Skin of body (tissue), 2 donors: ENCODE measurements around the gene ZNF778. TPM values are rescaled to one million over a fixed set of nuclear protein-coding genes. Genes with fewer than 3 reads are reported as not detected.
"Not testable (repeated sequence)": the region's sequence is repeated elsewhere in the genome, so short reads cannot be mapped to it uniquely, and the experiment has no call there.

Experiments used
- DNase-seq: peaks from one replicate; lab custom pipeline; 2025; lab: John Stamatoyannopoulos, UW
- total RNA-seq: library from RNA; depleted of rRNA; stranded (reverse); fragments of >200 nt; gene quantifications from one replicate; pipeline ENCODE4 v1.2.3, GENCODE V29; 2014

The ZNF778 gene
- total RNA-seq, 1 donor from 2014 or later = 4.7 TPM

DNA sequence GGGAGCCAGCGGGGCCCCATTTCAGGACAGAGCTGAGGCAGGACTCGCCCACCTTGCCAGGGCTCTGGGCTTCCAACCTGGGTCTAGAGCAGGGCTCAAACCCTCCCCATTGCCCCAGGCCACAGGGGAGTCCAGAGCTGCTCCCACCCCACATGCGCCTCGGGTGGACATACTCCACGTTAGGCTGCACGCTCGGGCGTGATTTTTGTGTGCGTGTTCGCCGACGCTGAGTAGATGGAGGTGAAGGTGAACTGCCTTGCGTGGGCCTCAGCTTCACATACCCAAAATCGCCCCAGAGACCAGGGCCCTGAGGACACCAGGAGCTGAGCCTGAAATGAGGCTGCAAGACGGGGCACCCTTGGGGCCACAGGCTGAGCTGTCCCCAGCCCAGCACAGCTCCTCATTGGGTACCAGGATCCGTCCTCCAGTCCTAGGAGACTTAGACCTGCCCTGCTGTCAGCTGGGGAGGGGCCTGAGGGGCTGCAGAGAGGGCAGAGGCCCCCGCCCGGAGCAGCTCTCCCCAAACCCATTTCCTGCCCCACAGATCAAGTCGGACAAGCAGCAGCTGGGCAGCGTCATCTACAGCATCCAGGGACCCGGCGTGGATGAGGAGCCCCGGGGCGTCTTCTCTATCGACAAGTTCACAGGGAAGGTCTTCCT, 37.7 kb upstream of the ZNF778 start:
- DNase-seq = no peak

DNA sequence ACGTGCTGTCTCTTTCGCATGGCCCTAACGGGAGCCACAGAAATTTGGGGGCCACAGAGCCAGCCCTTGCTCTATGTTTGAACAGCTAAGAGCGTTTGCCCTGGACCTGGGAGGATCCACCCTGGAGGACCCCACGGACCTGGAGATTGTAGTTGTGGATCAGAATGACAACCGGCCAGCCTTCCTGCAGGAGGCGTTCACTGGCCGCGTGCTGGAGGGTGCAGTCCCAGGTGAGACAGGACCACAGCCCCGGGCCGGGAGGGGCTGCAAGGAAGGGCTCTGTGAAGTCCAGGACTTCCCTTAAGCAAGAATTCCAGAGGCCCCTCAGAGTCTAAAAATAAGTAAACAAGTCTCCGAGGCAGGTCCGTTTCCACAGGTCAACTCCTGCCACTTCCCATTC, 34.0 kb upstream of the ZNF778 start:
- no peak for DNase-seq

DNA sequence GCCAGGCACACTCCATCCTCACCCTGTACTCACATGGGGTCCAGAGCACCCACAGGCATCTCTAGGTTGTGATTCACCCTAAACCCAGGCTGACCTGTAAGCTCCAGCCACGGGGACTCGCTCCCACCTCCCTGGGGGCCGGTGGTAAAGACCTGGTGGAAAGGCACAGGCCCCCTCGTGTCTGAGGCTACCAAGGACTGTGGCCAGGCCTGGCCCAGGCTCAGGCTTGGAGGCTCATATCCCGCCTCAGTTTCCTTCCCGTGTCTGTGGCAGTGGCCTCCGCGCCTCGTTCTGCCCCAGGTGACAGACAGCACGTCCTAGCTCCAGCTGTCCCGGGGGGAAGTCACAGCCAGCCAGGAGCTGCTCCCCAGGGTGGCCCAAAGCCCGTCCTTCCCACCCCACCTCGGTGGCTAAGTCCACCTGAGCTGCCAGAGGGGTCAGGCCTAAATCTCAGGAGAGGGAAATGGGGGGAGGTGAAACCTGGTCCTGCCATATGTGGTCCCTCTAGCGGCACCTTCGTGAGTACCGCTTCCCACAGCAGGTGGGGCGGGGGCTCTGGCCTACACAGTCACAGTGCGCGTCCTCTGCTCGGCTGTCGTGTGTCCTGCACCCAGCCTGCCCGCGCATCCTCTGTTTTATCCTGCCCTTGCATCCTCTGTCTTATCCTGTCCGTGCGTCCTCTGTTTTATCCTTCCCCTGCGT, 33.4 kb upstream of the ZNF778 start:
- DNase-seq = no peak

DNA sequence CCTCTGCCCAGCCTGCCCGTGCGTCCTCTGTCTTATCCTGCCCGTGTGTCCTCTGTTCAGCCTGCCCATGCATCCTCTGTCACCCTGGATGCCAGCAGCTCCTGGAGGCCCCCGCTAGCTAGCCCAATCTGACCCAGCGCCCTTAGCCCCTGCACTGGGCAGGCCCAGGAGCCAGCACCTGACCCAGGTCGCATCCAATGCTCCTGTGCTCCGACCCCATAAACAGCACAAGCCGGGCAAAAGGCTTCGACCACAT, 32.9 kb upstream of the ZNF778 start:
- no peak for DNase-seq

DNA sequence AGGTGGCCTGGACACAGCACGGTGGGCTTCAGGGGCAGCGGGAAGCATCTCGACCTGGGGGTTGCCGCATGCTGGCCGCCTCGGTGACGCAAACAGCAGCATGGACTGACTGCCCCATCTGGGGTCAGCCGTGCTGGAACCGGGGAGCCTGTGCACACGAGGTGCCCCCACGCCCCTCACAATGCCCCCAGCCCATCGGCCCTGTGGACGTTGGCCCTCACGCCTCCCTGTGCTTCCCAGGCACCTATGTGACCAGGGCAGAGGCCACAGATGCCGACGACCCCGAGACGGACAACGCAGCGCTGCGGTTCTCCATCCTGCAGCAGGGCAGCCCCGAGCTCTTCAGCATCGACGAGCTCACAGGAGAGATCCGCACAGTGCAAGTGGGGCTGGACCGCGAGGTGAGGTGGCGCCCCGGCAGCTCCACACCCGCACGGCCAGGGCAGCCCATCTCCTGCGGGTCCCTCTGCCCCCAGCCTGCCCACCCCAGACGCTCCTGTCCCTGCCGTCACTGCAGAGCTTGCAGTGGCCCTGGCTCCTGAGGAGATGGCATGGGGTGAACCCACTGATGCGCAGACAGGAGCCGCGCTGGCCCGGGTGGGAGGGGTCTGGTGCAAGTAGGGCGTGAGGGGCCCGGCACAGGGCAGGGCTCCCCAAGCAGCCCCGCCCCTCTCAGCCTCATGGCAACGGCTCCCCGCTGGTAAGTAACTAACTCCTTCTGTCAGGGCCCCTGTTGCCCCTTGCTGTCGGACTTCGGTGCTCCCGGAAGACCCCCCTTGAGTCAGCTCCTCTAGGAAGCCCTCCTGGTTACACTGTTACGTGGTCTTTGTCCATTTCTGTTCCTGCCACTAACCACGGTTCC, 32.3 kb upstream of the ZNF778 start:
- no peak for DNase-seq

DNA sequence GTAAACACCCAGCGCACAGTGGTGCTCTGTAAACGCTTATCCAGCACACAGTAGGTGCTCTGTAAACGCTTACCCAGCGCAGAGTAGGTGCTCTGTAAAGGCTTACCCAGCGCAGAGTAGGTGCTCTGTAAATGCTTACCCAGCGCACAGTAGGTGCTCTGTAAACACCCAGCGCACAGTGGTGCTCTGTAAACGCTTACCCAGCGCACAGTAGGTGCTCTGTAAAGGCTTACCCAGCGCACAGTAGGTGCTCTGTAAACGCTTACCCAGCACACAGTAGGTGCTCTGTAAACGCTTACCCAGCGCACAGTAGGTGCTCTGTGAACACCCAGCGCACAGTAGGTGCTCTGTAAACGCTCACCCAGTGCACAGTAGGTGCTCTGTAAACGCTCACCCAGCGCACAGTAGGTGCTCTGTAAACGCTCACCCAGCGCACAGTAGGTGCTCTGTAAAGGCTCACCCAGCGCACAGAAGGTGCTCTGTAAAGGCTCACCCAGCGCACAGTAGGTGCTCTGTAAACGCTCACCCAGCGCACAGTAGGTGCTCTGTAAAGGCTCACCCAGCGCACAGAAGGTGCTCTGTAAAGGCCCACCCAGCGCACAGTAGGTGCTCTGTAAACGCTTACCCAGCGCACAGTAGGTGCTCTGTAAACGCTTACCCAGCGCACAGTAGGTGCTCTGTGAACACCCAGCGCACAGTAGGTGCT, 31.5 kb upstream of the ZNF778 start:
- not testable (repeated sequence) for DNase-seq

DNA sequence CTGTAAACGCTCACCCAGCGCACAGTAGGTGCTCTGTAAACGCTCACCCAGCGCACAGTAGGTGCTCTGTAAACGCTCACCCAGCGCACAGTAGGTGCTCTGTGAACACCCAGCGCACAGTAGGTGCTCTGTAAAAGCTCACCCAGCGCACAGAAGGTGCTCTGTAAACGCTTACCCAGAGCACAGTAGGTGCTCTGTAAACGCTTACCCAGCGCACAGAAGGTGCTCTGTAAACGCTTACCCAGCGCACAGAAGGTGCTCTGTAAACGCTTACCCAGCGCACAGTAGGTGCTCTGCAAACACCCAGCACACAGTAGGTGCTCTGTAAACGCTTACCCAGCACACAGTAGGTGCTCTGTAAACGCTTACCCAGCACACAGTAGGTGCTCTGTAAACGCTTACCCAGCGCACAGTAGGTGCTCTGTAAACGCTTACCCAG, 30.9 kb upstream of the ZNF778 start:
- not testable (repeated sequence) for DNase-seq

DNA sequence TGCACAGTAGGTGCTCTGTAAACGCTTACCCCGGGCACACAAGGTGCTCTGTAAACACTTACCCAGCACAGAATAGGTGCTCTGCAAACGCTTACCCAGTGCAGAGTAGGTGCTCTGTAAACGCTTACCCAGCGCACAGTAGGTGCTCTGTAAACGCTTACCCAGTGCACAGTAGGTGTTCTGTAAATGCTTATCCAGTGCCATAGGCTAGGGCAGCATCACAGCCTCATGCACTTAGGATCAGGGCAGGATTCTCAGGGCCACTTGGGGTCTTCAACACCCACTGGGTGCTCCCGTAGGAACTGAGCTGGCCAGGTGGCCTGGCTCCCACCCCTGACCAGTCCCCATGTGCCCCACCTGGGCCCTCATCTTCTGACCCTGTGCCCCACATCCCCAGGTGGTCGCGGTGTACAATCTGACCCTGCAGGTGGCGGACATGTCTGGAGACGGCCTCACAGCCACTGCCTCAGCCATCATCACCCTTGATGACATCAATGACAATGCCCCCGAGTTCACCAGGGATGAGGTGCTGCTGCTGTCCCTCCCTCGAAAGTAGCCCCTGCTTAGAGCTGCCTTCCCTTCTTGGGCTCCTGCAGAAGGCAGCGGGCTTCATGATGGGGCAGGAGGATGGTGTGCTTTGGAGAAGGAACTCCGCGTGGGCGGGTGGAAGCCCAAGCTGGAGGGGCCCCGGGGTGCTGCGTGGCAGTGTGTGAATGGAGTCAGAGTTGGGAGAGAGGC, 30.3 kb upstream of the ZNF778 start:
- no peak for DNase-seq

DNA sequence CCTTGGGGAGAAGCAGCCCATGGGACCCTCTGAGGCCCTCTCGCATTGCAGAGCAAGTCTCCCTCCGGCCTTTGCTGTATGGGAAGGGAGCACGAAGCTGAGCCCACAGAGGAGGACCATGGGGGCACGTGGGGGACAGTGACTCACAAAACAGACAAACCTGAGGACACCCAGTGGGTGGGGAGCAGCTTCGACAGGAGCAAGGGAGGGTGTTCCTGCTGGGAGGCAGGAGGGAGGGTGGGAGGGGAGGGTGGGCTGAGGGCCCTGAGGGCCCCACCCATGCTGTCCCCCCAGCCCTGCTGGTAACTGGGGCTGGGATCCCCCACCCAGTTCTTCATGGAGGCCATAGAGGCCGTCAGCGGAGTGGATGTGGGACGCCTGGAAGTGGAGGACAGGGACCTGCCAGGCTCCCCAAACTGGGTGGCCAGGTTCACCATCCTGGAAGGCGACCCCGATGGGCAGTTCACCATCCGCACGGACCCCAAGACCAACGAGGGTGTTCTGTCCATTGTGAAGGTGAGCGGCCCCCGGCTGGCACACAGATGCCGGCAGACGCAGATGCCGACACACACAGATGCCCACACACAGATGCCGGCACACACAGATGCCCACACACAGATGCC, 29.6 kb upstream of the ZNF778 start:
- no peak for DNase-seq

DNA sequence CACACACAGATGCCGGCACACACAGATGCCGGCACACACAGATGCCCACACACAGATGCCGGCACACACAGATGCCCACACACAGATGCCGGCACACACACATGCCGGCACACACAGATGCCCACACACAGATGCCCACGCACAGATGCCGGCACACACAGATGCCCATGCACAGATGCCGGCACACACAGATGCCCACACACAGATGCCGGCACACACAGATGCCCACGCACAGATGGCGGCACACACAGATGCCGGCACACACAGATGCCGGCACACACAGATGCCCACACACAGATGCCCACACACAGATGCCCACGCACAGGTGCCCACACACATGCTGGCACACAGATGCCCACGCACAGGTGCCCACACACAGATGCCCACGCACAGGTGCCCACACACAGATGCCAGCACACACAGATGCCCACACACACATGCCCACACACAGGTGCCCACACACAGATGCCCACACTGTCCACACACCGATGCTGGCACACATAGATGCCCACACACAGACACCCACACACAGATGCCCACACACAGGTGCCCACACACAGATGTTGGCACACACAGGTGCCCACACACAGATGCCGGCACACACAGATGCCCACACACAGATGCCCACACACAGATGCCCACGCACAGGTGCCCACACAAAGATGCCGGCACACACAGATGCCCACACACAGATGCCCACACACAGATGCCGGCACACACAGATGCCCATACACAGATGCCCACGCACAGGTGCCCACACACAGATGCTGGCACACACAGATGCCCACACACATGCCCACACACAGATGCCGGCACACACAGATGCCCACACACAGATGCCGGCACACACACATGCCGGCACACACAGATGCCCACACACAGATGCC, 28.8 kb upstream of the ZNF778 start:
- DNase-seq = not testable (repeated sequence)

DNA sequence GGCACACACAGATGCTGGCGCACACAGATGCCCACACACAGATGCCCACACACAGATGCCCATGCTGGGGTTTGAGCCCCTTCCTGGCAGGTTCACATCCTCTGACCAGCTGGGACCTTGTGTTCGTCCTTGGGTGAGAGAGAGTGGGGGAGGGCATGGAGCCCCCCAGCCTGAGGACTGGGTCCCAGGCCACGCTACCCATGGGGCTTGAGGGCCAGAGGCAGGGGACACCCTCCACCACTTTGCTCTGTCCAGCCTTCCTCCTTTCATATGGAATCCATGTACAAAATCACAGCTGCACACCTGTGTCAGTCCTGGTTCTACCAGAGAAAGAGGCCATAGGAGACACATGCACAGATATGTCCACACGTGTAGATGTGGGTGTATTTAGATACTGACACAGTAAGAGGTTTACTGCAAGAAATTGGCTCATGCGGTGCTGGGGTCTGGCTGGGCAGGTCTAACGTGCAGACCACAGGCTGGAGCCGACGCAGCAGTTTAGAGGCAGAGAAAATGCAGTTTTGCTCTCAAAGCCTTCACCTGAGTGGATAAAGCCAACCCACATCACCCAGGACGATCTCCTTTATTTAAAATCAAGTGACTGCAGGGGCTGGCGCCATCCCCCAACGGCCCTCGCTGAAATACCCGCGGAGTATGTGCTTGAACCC, 28.0 kb upstream of the ZNF778 start:
- DNase-seq = no peak

DNA sequence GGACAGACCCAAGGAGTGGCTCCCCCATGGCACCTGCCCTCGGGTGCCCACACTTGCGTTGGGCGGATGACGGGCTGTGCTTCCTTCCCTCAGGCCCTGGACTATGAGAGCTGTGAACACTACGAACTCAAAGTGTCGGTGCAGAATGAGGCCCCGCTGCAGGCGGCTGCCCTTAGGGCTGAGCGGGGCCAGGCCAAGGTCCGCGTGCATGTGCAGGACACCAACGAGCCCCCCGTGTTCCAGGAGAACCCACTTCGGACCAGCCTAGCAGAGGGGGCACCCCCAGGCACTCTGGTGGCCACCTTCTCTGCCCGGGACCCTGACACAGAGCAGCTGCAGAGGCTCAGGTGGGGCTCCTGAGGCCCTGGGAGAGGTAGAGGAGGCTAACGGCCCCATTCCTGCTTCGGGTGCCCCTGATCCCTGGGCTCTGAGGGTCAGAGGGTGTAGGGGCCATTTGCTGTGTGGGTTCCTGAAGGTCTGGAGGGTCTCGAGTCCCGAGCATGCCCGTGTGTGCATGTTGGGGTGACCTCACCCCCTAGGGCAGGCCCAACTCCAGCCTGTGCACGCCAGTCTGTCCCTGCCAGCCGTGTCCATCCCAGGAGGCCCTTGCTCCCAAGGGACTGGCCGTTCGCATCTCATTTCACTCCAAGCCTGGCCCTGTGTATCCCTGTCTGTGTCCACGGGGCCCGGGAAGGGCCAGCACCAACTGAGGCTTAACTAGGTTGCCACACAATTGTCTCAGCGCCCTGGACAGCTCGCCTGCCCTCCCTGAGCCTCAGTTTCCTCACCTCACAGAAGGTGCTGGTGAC, 27.1 kb upstream of the ZNF778 start:
- no peak for DNase-seq

DNA sequence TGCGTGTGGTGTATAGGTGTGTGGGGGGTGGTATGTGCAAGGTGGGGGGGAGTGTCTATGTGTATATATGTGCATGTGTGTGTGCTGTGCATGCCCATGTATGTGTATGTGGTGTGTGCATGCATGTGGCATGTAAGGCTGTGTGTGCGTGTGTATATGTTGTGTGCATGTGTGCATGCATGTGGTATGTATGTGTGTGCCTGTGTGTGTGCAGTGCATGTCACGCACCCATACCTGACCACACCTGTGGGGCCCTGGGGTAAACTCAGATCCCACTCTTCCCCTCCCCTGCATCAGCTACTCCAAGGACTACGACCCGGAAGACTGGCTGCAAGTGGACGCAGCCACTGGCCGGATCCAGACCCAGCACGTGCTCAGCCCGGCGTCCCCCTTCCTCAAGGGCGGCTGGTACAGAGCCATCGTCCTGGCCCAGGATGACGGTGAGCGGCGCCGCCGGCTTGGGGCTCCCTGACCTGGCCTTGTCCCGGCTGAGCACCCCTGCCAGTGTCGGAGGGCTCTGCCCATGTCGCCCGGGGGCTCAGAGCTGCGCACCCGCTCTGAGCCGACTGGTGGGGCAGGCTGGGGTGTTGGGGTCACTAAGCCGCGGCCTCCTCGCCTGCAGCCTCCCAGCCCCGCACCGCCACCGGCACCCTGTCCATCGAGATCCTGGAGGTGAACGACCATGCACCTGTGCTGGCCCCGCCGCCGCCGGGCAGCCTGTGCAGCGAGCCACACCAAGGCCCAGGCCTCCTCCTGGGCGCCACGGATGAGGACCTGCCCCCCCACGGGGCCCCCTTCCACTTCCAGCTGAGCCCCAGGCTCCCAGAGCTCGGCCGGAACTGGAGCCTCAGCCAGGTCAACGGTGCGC, 26.2 kb upstream of the ZNF778 start:
- DNase-seq = no peak

DNA sequence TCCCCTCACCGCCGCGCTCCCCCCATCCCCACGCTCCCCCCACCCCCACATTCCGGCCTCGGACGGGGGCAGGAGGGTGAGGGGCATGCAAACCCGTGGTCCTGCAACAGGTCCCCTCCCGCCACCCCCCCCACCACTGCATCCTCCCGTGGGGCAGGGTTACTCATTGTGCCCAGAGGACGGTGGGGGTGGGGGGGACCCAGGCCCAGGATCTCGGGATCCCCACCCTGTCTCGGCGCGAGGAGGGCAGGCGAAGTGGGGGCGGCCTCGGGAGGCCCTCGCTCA, 25.7 kb upstream of the ZNF778 start:
- no peak for DNase-seq

DNA sequence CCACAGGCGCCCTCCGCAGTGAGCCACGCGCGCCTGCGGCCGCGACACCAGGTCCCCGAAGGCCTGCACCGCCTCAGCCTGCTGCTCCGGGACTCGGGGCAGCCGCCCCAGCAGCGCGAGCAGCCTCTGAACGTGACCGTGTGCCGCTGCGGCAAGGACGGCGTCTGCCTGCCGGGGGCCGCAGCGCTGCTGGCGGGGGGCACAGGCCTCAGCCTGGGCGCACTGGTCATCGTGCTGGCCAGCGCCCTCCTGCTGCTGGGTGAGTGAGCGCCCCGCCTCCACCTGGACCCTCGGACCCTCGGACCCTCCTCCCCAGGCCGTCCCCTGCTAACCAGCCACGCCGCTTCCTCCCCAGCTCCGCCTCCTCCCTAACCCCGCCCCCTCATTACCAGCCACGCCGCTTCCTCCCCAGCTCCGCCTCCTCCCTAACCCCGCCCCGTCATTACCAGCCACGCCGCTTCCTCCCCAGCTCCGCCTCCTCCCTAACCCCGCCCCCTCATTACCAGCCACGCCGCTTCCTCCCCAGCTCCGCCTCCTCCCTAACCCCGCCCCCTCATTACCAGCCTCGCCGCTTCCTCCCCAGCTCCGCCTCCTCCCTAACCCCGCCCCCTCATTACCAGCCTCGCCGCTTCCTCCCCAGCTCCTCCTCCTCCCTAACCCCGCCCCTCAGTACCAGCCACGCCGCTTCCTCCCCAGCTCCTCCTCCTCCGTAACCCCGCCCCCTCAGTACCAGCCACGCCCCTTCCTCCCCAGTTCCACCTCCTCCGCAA, 25.1 kb upstream of the ZNF778 start:
- peak; percentile 50 for DNase-seq

DNA sequence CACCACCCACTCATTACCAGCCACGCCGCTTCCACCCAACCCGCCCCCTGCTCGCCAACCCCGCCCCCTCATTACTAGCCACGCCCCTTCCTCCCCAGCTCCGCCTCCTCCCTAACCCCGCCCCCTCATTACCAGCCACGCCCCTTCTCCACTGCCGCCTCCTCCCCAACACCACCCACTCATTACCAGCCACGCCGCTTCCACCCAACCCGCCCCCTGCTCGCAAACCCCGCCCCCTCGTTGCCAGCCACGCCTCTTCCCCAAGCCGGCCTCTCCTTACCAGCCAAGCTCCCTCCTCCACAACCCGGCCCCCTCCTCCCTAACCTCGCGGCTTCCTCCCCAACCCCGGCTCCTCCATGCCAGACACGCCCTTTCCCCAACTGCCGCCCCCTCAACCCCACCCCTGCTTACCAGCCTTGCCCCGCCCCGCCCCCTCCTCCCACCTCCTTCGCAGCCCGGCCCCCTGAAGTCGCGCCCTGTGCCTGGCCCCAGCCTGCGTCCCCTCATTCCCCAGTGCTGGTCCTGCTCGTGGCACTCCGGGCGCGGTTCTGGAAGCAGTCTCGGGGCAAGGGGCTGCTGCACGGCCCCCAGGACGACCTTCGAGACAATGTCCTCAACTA, 24.4 kb upstream of the ZNF778 start:
- no peak for DNase-seq
